ENCODE measurements around the gene PTPN2.
A peak's percentile ranks its signal among the peaks of the same experiment; 100 is the strongest.

Gene PTPN2

GRCh38 chr18:12747530-12748315 lies 136.3 kb downstream of the PTPN2 start:
- TF ChIP-seq CTCF (conservative IDR thresholded peaks at IDR 0.05; ENCODE audit: control insufficient read depth, insufficient read depth, low read depth, low read length) = no peak
- H3K4me3 ChIP-seq (ENCODE audit: control insufficient read depth, low read depth, low read length) = no peak overlapping the region
- no peak for DNase-seq (ENCODE audit: low read depth)

- peak; percentile 11 for DNase-seq (ENCODE audit: low read depth)
- TF ChIP-seq CTCF (conservative IDR thresholded peaks at IDR 0.05; ENCODE audit: control insufficient read depth, insufficient read depth, low read depth, low read length) = no peak
- H3K4me3 ChIP-seq (ENCODE audit: control insufficient read depth, low read depth, low read length) = no peak overlapping the region
These were observed 138.8 kb downstream of the PTPN2 start for GRCh38 chr18:12745095-12745795.

GRCh38 chr18:12744103-12744502 lies 139.9 kb downstream of the PTPN2 start:
- TF ChIP-seq CTCF (conservative IDR thresholded peaks at IDR 0.05; ENCODE audit: control insufficient read depth, insufficient read depth, low read depth, low read length) = peak; percentile 74
- DNase-seq (ENCODE audit: low read depth) = peak; percentile 88
- no peak overlapping the region for H3K4me3 ChIP-seq (ENCODE audit: control insufficient read depth, low read depth, low read length)

GRCh38 chr18:12742453-12742852 lies 141.6 kb downstream of the PTPN2 start:
- DNase-seq (ENCODE audit: low read depth) = peak; percentile 87
- TF ChIP-seq CTCF (conservative IDR thresholded peaks at IDR 0.05; ENCODE audit: control insufficient read depth, insufficient read depth, low read depth, low read length) = no peak
- H3K4me3 ChIP-seq (ENCODE audit: control insufficient read depth, low read depth, low read length) = no peak overlapping the region

All from fibroblast of mammary gland (primary cell).